CD4-positive, alpha-beta T cell treated with Interleukin-10 for 1 hour (primary cell): Measurements from ENCODE around the gene TNFRSF1A.
A peak's percentile ranks its signal among the peaks of the same experiment; 100 is the strongest.
"Not testable (repeated sequence)": the region's sequence is repeated elsewhere in the genome, so short reads cannot be mapped to it uniquely, and the experiment has no call there.

Source experiments
- DNase-seq: peaks from one replicate; pipeline ENCODE4 v3.0.0-alpha.2; 2020

The TNFRSF1A gene

DNA sequence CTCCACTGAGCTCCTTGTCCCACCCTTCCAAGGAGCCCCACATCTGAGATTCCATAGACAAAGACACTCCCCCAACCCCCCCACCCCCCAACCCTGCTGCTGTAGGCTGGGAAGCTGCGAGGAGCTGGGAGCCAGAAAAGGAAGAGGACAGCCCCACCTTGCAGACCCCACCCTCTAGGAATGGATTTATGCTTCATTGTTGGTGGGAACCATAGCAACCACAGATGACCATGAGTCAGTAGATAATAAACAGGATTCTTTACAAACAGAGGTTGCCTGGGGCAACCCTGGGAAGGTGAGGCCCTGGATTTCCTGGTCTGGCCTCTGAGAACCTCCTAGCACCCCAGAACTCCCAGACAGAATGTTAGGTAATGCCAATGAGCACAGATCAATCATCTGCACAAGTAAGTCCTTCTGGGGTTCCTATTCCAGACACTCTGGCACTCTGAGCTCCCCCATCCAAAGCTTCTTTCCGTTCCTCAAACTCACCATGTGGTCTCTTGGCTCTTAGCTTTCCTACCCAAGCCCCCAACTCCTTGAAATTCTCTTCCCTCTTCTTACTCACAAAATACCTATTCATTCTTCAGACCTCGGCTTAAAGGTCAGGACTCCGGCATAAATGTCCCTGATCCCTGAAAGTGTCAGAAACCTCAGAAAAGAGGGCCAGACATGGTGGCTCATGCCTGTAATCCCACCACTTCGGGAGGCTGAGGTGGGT, 46.6 kb downstream of the TNFRSF1A start:
- DNase-seq: no peak

DNA sequence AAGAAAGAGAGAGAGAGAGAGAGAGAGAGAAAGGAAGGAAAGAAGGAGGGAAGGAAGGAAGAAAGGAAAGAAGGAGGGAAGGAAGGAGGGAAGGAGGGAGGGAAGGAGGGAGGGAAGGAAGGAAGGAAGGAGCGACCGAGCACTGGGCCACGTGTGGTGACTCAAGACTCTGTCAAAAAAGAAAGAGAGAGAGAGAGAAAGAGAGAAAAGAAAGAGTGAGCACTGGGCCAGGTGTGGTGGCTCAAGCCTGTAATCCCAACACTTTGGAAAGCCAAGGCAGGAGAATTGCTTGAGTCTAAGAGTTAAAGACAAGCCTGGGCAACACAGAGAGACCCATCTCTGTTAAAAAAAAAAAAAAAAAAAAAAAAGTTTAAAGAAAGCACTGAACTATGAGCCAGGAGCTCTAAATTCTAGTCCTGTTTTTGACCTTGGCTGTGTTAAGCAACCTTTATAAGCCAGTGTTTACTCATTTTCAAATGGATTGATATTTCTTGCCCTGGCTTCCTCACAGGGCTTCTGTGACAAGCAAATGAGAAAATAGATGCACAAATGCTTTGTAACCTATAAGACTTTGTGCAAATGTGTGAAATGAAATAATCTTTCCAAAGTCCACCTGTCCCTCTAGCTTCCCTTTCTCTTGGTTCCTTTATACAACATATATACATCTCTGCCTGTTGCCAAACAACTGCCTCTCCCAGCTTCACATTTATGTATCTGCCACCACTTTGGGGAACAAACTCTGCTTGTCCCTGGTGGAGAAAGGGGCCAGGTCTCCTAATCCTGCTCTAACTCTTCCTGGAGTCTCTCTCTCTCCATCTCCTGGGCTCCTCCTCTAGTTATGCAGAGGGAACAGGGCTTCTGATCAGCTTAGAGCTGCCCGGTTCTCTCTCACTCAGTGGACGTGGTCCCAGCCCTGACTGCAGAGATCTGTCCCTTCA, 47.5 kb downstream of the TNFRSF1A start:
- no peak for DNase-seq

DNA sequence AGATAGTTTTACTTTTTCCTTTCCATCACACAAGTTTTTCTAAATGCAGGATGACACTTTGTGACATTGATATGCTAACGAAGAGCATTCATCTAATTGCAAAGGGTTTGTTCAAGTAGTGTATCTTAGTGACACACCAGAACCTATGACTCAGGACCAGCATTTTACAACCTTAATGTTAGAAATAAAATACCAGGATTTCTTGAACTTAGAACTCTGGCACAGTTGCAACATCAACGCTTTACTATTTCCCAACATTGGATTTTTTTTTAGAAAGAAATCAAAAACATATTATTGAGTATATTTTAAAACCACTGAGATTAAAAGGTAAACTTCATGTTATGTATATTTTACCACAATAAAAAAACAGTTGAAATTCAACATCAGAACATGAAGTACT, 49.3 kb downstream of the TNFRSF1A start:
- DNase-seq: no peak

DNA sequence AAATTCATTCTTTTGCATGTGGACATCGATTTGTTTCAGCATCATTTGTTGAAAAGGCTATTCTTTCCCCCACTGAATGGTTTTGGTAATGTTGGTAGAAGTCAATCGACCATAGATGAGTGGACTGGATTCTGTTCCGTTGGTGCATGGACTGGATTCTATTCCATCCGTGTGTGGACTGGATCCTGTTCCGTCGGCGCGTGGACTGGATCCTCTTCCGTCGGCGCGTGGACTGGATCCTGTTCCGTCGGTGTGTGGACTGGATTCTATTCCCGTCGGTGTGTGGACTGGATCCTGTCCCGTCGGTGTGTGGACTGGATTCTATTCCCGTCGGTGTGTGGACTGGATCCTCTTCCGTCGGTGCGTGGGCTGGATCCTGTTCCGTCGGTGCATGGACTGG, 52.0 kb downstream of the TNFRSF1A start:
- DNase-seq: not testable (repeated sequence)

DNA sequence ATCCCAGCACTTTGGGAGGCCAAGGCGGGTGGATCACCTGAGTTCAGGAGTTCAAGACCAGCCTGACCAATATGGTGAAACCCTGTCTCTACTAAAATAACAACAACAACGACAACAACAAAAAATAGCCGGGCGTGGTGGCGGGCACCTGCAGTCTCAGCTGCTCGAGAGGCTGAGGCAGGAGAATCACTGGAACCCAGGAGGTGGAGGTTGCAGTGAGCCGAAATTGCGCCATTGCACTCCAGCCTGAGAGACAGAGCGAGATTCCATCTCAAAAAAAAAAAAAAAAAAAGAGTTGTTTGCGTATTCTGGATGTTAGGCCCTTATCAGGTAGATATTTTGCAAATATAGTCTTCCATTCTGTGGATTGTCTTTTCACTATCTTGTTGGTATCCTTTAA, 52.8 kb downstream of the TNFRSF1A start:
- not testable (repeated sequence) for DNase-seq

DNA sequence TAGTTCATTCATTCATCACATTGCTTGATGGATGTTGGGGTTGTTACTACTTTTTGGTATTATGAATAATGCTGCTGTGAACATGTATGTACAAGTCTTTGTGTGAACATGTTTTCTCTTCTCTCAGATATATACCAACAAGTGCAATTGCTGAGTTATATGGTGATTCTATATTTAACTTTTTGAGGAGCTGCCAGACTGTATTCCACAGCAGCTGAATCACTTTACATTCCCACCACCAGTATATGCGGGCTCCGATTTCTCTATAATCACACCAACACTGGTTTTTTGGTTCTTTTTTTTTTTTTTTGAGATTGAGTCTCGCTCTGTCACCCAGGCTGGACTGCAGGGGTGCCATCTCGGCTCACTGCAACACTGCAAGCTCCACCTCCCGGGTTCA, 53.6 kb downstream of the TNFRSF1A start:
- no peak for DNase-seq

DNA sequence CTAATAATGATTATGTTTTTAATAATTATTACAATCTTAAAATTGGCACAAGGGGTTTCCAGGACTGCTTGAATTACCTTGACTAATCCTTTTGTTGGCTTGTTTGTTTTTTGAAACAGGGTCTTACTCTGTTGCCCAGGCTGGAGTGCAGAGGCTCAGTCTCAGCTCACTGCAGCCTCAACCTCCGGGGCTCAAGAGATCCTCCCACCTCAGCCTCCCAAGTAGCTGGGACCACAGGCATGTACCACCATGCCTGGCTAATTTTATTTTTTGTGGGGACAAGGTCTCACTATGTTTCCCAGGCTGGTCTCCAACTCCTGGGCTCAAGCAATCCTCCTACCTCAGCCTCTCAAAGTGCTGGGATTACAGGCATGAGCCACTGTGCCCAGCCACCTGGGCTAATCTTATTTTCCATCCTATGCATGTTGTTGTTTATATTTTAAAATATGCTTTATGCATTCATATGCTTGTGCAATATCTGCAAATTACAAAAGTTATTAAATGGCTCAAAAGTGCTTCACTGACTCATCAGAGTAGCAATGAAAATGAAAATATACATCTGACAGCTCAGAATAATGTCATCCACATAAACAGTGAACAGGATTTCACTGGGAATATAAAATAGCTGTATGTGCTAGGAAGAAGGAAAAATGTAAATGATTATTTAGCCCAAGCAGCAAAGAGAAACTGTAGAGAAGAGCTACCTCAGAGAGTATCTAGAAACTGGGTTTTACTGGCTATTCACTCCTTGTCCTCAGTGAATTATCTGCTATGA, 56.2 kb downstream of the TNFRSF1A start:
- no peak for DNase-seq

DNA sequence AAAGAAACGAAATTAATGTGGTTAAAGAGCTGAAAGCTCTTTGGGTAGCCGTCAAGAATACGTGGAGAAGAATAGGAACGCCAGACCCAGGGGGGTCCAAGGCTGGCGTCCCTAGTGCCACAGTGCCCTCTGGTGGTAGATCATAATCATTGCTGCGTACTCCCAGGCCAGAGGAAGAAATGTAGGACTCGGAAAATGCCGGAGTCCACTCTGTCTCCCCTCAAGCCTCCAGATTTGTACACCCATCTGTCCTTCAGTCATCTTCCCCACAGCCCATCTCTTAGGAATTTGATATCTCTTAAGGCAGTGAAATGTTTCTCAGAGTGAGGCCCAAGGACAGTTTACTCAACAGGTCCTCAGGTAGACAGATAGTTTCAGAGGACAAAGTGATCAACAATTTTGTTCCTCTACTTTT, 56.8 kb downstream of the TNFRSF1A start:
- DNase-seq: peak; percentile 70

DNA sequence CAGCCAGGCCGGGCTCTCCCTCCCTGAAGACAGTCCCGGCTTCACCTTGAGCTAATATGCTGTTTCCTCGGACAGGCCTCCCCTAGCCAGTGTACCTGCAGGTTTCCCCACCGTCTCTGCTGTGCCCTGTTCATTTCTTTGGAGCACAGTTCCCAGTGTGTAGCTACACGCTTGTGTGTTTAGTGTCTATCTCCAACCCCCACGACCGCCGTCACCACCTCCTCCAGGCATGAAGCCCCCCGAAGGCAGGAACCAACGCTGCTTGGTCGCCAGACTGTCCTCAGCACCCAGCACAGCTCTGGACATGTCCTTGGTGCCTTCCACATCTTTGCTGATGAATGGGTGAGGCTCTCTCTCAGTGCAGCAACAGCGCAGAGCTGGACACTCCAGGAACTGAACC, 57.6 kb downstream of the TNFRSF1A start:
- no peak for DNase-seq

DNA sequence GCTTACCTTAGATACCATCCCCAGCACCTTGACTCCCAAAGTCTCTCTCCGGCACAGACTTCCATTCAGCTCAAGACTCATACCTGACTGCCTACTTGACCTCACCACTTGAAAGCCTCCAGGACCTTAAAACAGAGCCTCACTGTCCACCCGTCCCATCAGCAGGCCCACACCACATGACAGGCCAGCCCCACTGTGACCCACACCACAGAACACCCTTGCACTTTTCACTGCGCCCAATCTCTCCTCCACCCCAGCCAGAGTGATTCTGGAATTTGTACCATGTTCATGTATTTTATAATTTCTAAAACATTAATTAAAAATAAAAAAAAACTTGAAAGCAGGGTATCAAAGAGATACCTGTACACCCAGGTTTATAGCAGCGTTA, 59.4 kb downstream of the TNFRSF1A start:
- no peak for DNase-seq

DNA sequence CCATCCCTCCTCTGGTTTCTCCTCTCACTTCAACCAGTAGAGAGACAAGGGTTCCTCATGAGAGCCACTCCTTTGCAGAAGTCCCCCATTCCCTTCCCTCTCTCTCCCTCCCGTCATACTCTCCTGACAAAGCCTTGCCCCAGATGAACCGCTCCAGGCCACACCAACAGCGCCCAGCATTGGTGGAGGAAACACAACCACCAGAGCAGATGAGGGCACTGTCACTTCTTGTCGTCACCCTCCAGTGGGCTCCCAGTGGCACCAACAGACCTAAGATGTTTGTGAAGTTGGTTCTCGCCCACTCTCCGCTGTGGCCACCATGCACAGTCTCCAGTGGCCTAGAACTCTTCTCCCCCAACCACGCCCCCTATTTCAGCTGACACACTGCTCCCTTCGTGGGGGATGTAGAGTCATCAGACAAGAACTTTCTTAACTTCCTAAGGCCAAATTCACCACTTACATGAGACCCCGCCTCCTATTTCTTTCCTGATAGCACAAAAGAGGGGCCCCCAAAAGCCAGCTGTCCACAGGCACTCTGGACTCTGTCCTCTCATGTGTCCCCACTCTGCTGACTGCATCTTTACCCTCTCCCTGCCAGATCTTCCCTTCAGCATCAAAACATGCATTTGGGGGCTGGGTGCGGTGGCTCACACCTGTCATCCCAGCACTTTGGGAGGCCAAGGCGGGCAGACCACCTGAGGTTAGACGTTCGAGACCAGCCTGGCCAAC, 60.6 kb downstream of the TNFRSF1A start:
- no peak for DNase-seq

DNA sequence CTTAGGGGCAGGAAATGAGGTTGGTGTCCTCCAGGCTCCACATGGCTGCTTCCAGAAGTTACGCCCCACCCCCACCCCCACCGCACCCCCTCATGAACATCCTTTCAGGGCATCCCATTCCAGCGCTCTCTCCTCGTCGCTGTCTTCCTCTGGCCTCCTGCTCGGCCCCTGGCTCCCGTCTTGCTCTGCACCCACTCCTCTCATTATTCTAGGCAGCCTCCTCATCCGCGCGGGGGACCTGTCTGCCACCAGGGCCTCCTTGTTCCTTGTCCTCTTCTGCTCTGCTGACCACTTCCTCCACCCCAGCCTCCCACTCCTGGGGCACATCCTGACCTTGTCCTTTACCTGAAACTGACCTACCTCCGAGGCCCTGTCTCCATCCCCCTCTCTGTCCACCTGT, 61.2 kb downstream of the TNFRSF1A start:
- no peak for DNase-seq

DNA sequence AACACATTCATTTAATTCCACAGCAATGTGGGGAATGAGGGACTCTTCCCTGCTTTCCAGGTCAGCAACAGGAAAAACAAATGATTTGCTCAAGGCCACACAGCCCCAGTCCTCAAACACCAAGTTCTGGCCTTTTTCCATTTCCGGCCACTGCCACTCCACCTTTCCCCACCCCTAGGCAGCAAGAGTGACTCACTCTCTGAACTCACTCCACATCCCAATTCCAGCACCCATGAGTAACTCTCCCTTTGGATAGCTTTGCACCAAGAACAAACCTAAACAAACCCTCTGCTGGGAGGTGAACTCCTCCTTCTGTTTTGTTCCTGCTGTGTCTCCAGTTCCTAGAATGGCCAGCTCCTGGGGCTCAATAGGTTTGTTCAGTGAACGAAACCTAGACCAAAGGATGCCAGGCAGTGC, 61.8 kb downstream of the TNFRSF1A start:
- DNase-seq: no peak

DNA sequence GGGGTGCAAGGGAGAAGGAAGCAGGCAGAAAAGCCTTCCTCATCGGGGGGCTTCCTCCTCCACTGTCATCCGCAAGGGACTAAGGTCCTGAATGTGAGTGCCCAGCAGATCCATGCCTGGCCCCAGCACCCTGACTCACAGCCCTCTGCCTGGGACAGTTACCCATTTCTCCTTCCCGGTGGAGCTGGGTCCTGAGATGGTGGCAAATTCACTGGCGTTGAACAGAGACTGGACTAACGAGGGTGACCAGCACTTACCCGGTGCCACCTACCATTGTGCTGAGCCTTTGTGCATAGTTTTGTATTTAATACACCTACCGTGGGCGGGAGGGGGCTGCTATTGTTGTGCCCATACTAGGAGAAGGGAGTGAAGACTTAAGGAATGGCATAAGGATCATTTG, 62.2 kb downstream of the TNFRSF1A start:
- no peak for DNase-seq

DNA sequence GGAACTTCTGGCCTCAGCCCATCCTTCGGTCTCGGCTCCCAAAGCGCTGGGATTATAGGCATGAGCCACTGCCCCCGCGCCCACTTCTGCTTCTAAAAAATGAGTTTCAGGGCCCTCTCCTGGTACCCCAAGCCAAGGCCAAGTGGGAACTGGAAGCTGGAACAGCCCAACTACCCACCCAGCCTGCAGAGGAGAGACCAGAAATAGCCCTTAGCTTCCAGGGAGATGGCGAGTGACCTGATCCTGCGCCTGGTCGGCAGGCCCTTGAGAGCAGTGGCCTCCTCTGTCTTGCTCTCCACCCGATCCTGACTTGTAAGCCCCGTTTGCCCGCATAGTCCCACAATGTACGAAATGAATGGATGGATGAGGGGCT, 62.6 kb downstream of the TNFRSF1A start:
- no peak for DNase-seq
